Activated naive CD4-positive, alpha-beta T cell treated with anti-CD3 and anti-CD28 coated beads for 36 hours (primary cell): ENCODE data around the gene UNC13C. TPM values are rescaled to one million over a fixed set of nuclear protein-coding genes. Genes with fewer than 3 reads are reported as not detected.

ENCODE experiments used
- CTCF ChIA-PET: fragments of 350-600 bp; sonication (Branson Sonifier 250); formaldehyde crosslinking; loops from one replicate; lab custom pipeline; 2021; ENCODE audit warnings: antibody characterized with exemption; lab: Charles Lee
- DNase-seq: peaks from one replicate; pipeline ENCODE4 v3.0.0-alpha.2; 2020
- H3K27ac Mint-ChIP-seq: one replicate; pipeline ENCODE4 v1.8.0; 2021; ENCODE audit warnings: mild to moderate bottlenecking, mixed read lengths
- H3K27me3 Mint-ChIP-seq: one replicate; pipeline ENCODE4 v1.8.0; 2021; ENCODE audit warnings: low read depth, mixed read lengths
- H3K36me3 Mint-ChIP-seq: one replicate; pipeline ENCODE4 v1.8.0; 2021; ENCODE audit warnings: low read depth, mixed read lengths
- H3K4me1 Mint-ChIP-seq: one replicate; pipeline ENCODE4 v1.8.0; 2021; ENCODE audit warnings: low read depth, mixed read lengths
- H3K4me3 Mint-ChIP-seq: one replicate; pipeline ENCODE4 v1.8.0; 2021; ENCODE audit warnings: mild to moderate bottlenecking, moderate library complexity, mixed read lengths
- H3K9me3 Mint-ChIP-seq: one replicate; pipeline ENCODE4 v1.8.0; 2021; ENCODE audit warnings: mixed read lengths
- intact Hi-C: fragments of 100-400 bp; cut with micrococcal nuclease; formaldehyde crosslinking; loops from one replicate; pipeline ENCODE4 v1.15.1; 2023
- total RNA-seq, 2 experiments: library from RNA; stranded (reverse); gene quantifications; one replicate each; pipeline ENCODE4 v1.2.3, GENCODE V29; 2021

Gene UNC13C
- total RNA-seq, 2 experiments from 2014 or later = not detected

- no peak overlapping the region for H3K4me3 Mint-ChIP-seq
- no peaks in the 10 kb centered on the region for H3K4me1 Mint-ChIP-seq
- H3K27ac Mint-ChIP-seq = no peak overlapping the region
- intact Hi-C loops = no loop called here
- CTCF ChIA-PET = no interaction called here
- H3K9me3 Mint-ChIP-seq = no peaks in the 10 kb centered on the region
- H3K27me3 Mint-ChIP-seq = no peaks in the 10 kb centered on the region
- no peaks in the 10 kb centered on the region for H3K36me3 Mint-ChIP-seq
- DNase-seq = no peak
Observed at GRCh38 chr15:54605556-54605955, 627.3 kb downstream of the UNC13C start.

DNA sequence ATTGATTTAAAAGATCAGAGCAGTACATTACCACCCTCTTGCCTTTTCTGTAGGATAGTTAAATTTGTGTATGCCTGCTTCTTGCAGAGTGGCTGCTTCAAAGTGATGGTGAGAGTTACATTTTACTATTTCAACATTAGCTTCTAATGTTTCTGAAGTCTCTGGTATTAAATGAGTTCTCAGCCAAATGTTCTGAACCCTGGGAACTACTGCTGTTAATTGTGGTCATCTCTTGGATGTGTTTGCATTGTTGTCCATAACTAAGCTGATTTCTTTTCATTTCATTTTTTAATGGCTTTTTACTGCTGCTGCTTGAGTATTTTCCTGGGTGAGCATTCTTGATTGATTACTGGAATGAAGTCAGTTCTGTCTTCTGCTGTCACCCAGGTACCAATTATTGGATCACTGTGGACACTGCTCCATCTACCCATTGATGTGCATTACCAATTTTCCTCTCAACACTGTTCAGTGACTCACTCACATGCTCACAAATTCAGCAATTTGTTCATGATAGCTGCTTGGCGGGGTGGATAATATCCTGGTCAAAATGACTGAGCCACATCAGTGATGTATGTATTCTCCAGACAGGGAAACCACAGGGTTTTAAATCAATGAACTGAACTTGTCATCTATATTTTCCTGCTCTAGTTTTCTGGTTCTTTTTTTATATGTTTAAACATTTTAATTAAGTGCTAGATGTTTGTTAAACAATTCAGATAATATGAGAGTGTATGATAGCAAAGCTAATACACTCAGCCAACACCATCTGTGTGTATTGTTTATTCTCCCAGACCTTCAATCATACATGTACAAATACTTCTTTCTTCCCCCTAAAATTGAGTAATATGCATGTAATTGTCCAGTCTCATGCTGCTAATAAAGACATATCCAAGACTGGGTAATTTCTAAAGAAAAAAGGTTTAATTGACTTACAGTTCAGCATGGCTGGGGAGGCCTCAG lies 630.9 kb downstream of the UNC13C start:
- H3K36me3 Mint-ChIP-seq = no peaks in the 10 kb centered on the region
- no peaks in the 10 kb centered on the region for H3K27me3 Mint-ChIP-seq
- CTCF ChIA-PET = interaction anchor here (0.6 kb wide), 1 partner anchor 8 kb away, joined by 3 read pairs; no protein-coding TSS in a partner anchor
- no peak overlapping the region for H3K27ac Mint-ChIP-seq
- no peaks in the 10 kb centered on the region for H3K4me1 Mint-ChIP-seq
- H3K4me3 Mint-ChIP-seq = no peak overlapping the region
- intact Hi-C loops = no loop called here
- no peaks in the 10 kb centered on the region for H3K9me3 Mint-ChIP-seq
- no peak for DNase-seq

DNA sequence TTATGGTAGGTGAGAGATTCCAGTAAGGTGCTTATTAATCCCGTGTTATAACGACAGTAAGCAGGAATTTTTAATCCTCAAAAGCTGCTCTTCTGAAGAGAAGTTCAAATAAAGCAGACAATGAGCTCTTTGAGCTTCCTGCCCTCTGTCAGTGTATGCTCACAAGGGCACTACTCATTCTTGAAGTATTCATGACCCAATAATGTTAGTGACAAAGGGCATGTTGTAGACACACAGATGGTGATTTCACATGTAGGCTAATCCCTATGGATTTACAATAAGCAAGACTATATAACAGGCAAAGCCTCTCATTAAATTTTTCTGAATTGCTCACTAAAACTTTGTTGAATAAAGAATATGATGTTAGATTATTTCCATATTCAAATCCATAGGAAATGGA lies 639.9 kb downstream of the UNC13C start:
- H3K36me3 Mint-ChIP-seq = no peaks in the 10 kb centered on the region
- CTCF ChIA-PET = interaction anchor here (0.6 kb wide), 1 partner anchor 335 kb away, joined by 3 read pairs; no protein-coding TSS in a partner anchor
- no peaks in the 10 kb centered on the region for H3K9me3 Mint-ChIP-seq
- DNase-seq = no peak
- no peaks in the 10 kb centered on the region for H3K27me3 Mint-ChIP-seq
- H3K27ac Mint-ChIP-seq = no peak overlapping the region
- intact Hi-C loops = no loop called here
- H3K4me3 Mint-ChIP-seq = no peak overlapping the region
- H3K4me1 Mint-ChIP-seq = no peaks in the 10 kb centered on the region

GRCh38 chr15:54619180-54619579 lies 640.9 kb downstream of the UNC13C start:
- CTCF ChIA-PET = no interaction called here
- Mint-ChIP-seq H3K4me1 (no peaks in the 10 kb centered on the region), H3K9me3 (no peaks in the 10 kb centered on the region), H3K36me3 (no peaks in the 10 kb centered on the region), H3K27me3 (no peaks in the 10 kb centered on the region), H3K27ac (no peak overlapping the region), H3K4me3 (no peak overlapping the region)
- intact Hi-C loops = no loop called here
- no peak for DNase-seq

- H3K9me3 Mint-ChIP-seq = no peaks in the 10 kb centered on the region
- H3K36me3 Mint-ChIP-seq = no peaks in the 10 kb centered on the region
- H3K27me3 Mint-ChIP-seq = no peaks in the 10 kb centered on the region
- no peak overlapping the region for H3K4me3 Mint-ChIP-seq
- intact Hi-C loops = no loop called here
- no peaks in the 10 kb centered on the region for H3K4me1 Mint-ChIP-seq
- CTCF ChIA-PET = no interaction called here
- no peak for DNase-seq
- H3K27ac Mint-ChIP-seq = no peak overlapping the region
Observed at GRCh38 chr15:54620916-54621315, 642.7 kb downstream of the UNC13C start.

GRCh38 chr15:54636147-54636546 lies 657.9 kb downstream of the UNC13C start:
- Mint-ChIP-seq H3K9me3 (peaks cover 6% of the 10 kb centered on the region), H3K27me3 (no peaks in the 10 kb centered on the region), H3K4me3 (no peak overlapping the region), H3K36me3 (no peaks in the 10 kb centered on the region), H3K27ac (no peak overlapping the region), H3K4me1 (no peaks in the 10 kb centered on the region)
- DNase-seq = no peak
- intact Hi-C loops = no loop called here
- CTCF ChIA-PET = no interaction called here

- intact Hi-C loops = no loop called here
Observed at GRCh38 chr15:54638666-54639065, 660.4 kb downstream of the UNC13C start.

GRCh38 chr15:54640873-54641272 lies 662.6 kb downstream of the UNC13C start:
- peaks cover 6% of the 10 kb centered on the region for H3K9me3 Mint-ChIP-seq
- no peaks in the 10 kb centered on the region for H3K36me3 Mint-ChIP-seq
- H3K4me3 Mint-ChIP-seq = no peak overlapping the region

More at GRCh38 chr15:54638666-54639065, 660.4 kb downstream of the UNC13C start:
- H3K4me1 Mint-ChIP-seq = no peaks in the 10 kb centered on the region
- H3K27me3 Mint-ChIP-seq = no peaks in the 10 kb centered on the region
- DNase-seq = no peak
- peaks cover 6% of the 10 kb centered on the region for H3K9me3 Mint-ChIP-seq
- no peaks in the 10 kb centered on the region for H3K36me3 Mint-ChIP-seq
- no peak overlapping the region for H3K27ac Mint-ChIP-seq
- no peak overlapping the region for H3K4me3 Mint-ChIP-seq
- CTCF ChIA-PET = no interaction called here

DNA sequence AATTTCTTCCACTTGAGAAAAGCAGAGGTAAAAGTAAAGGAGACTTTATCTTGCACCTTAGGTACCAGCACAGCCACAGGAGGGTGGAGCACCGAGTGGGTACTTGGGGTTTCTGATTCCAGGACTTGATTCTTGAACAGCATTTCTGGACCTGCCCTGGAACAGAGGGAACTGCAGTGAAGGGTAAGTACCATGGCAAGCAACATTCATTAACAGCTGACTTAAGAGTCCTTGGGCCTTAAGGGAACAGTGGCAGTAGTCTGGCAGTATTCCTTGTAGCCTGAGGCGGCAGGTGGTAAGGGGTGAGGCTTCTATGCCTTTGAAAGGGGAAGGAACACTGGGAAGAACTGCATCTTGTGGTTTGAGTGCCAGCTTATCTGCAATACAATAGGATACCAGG lies 666.6 kb downstream of the UNC13C start:
- peaks cover 12% of the 10 kb centered on the region for H3K9me3 Mint-ChIP-seq
- H3K27me3 Mint-ChIP-seq = no peaks in the 10 kb centered on the region
- no peaks in the 10 kb centered on the region for H3K4me1 Mint-ChIP-seq
- CTCF ChIA-PET = no interaction called here
- DNase-seq = no peak
- no peaks in the 10 kb centered on the region for H3K36me3 Mint-ChIP-seq
- intact Hi-C loops = no loop called here
- no peak overlapping the region for H3K27ac Mint-ChIP-seq
- H3K4me3 Mint-ChIP-seq = no peak overlapping the region

More at GRCh38 chr15:54640873-54641272, 662.6 kb downstream of the UNC13C start:
- Mint-ChIP-seq H3K4me1 (no peaks in the 10 kb centered on the region), H3K27me3 (no peaks in the 10 kb centered on the region), H3K27ac (no peak overlapping the region)
- CTCF ChIA-PET = no interaction called here
- no peak for DNase-seq
- intact Hi-C loops = no loop called here

- H3K4me1 Mint-ChIP-seq = no peaks in the 10 kb centered on the region
- peaks cover 9% of the 10 kb centered on the region for H3K27me3 Mint-ChIP-seq
- no peak for DNase-seq
- CTCF ChIA-PET = no interaction called here
- intact Hi-C loops = no loop called here
- H3K27ac Mint-ChIP-seq = no peak overlapping the region
- no peaks in the 10 kb centered on the region for H3K36me3 Mint-ChIP-seq
- H3K4me3 Mint-ChIP-seq = no peak overlapping the region
- no peaks in the 10 kb centered on the region for H3K9me3 Mint-ChIP-seq
Observed at GRCh38 chr15:54659646-54660045, 681.4 kb downstream of the UNC13C start.

DNA sequence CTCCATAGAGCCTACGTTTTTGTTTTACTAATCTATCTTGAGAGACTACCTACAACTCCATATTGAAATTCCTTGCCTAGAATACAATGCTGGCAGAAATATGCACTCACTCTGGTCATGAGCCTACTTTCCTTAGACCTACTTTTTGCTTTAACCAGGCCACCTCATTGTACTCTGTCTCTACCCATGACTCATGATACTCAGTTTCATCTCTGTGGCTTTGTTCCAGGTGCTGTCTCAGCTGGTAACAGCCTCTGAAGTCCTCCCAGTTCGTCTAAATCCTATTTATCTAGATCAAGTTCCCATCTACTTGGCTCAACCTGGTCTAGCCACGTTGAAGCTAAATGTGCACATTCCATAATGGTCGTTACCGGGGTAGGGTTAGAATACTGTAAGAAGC lies 682.1 kb downstream of the UNC13C start:
- Mint-ChIP-seq H3K4me1 (no peaks in the 10 kb centered on the region), H3K27ac (no peak overlapping the region), H3K36me3 (no peaks in the 10 kb centered on the region), H3K27me3 (peaks cover 9% of the 10 kb centered on the region), H3K4me3 (no peak overlapping the region), H3K9me3 (no peaks in the 10 kb centered on the region)
- no peak for DNase-seq
- intact Hi-C loops = no loop called here
- CTCF ChIA-PET = no interaction called here

GRCh38 chr15:54675241-54675640 lies 697.0 kb downstream of the UNC13C start:
- Mint-ChIP-seq H3K27ac (no peak overlapping the region), H3K36me3 (no peaks in the 10 kb centered on the region), H3K4me1 (no peaks in the 10 kb centered on the region), H3K9me3 (peaks cover 14% of the 10 kb centered on the region), H3K27me3 (no peaks in the 10 kb centered on the region), H3K4me3 (no peak overlapping the region)
- intact Hi-C loops = no loop called here
- no peak for DNase-seq
- CTCF ChIA-PET = no interaction called here

GRCh38 chr15:54681584-54681983 lies 703.3 kb downstream of the UNC13C start:
- CTCF ChIA-PET = no interaction called here

More at GRCh38 chr15:54681584-54681983, 703.3 kb downstream of the UNC13C start:
- DNase-seq = no peak
- Mint-ChIP-seq H3K4me1 (no peaks in the 10 kb centered on the region), H3K27ac (no peak overlapping the region), H3K36me3 (no peaks in the 10 kb centered on the region), H3K27me3 (peaks cover 7% of the 10 kb centered on the region), H3K9me3 (no peaks in the 10 kb centered on the region), H3K4me3 (no peak overlapping the region)
- intact Hi-C loops = no loop called here
